HG02623 (cell line): ENCODE measurements around the gene ADGRV1.
"Not testable (repeated sequence)": the region's sequence is repeated elsewhere in the genome, so short reads cannot be mapped to it uniquely, and the experiment has no call there.

Experiments used
- ATAC-seq: cut with Tn5 transposase; IDR thresholded peaks from one replicate; pipeline ENCODE4 v1.9.1; 2021; ENCODE audit warnings: moderate library complexity; ENCODE audit not compliant: unreplicated experiment

Gene ADGRV1

DNA sequence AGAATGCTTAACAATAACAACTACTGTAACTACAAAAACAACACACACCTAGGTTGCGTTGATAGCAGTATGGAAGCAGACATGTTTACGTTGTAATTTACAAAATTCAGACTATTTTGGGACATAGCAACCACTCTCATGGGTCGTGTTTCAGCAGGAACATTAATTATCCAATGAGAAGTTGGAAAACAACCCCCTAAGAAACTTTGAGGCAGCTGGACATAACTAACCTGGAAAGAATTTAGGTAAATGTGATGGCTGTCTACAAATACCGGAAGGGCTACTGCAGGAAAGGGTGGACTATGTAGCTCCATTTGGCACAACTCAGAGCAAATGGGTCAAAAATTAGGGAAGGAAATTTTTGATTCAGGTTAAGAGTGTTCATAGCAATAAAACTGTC, 409.3 kb downstream of the ADGRV1 start:
- no peak for ATAC-seq

DNA sequence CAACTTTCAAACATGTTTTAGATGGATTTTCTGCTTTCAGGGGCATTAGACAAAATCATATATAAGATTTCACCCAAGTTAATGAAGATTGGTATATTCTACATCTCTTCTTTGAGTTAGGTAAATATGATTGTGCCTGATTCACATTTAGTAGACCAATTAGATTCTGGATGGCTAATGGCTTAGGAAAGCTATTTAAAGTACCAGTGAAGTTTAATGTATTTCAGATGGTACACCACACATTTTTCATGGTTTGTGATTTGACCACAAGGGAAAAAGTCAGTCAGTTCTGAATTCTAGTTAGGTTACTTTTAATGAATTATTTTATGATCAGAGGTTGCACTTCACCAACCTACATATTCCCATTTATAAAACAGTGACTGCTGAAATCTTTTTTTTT, 409.7 kb downstream of the ADGRV1 start:
- no peak for ATAC-seq

DNA sequence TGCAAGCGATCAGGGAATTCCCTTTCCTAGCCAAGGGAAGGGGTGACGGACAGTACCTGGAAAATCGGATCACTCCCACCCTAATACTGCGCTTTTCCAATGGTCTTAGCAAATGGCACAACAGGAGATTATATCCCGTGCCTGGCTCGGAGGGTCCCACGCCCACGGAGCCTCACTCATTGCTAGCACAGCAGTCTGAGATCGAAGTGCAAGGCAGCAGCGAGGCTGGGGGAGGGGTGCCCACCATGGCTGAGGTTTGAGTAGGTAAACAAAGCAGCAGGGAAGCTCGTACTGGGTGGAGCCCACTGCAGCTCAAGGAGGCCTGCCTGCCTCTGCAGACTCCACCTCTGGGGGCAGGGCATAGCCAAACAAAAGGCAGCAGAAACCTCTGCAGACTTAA, 411.3 kb downstream of the ADGRV1 start:
- not testable (repeated sequence) for ATAC-seq

DNA sequence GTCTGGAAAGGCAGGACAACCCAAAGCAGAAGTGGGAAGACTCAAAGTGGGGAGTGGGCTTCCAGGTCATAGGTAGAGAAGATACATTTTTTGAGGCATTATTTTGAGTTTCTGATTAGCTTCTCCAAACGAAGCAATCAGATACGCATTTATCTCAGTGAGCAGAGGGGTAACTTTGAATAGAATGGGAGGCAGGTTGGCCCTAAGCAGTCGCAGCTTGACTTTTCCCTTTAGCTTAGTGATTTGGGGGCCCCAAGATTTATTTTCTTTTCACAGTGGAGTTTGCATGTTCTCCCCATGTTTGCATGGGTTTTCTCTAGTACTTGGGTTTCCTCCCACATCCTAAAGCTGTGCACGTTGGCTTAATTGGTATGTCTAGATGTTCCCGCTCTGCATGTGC, 422.6 kb downstream of the ADGRV1 start:
- ATAC-seq, result no peak

DNA sequence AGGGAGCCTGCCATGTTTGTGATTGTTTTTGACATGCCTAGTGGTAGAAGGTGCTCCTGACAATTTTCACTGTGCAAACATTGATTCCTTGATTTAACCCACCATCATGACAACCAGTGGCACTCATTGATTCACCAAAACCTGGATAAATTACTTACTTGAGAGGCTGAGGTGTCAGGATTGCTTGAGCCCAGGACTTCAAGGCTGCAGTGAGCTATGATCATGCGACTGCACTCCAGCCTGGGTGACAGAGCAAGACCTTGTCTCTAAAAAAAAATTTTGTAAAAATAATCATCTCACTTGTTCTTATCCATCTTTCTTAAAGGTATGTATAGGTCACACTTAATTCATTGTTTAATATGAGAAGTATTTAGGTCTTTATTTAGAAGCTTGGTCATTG, 423.2 kb downstream of the ADGRV1 start:
- no peak for ATAC-seq

DNA sequence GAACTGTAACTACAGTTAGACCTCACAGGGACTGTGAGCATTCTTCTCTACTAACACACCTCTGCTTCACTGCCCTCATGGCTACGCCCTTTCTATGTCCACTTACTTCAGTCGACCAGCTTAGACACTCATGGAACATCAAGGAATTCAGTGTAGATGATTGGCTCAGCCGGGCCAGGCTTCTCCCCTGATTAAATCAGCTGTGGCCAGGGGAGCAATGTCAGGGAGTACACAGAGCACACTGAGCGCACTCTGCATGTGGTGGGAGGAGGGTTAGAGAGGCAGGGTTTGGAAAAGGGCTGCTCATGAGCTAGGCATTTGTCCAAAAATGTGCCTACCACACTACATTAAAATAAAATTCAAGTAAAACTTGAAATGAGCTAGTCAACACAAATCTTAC, 424.0 kb downstream of the ADGRV1 start:
- no peak for ATAC-seq

DNA sequence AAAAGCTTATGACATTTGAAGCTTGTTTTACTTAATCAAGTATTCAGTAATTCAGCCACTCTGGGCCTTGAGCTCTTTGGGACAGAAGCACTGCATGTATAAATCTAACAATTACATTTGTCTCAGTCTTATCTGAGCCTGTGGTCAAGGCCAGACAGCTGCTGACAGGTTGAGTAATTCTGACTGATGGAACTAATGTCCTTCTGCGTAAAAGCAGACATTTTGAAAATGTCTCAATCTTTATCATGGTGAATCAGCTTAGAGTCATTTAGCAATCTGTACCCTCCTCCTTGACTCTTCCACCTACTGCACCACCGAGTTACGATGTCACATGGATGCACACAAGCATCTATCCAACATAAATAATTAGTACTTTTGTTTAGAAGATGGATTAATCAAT, 424.6 kb downstream of the ADGRV1 start:
- ATAC-seq, result no peak

DNA sequence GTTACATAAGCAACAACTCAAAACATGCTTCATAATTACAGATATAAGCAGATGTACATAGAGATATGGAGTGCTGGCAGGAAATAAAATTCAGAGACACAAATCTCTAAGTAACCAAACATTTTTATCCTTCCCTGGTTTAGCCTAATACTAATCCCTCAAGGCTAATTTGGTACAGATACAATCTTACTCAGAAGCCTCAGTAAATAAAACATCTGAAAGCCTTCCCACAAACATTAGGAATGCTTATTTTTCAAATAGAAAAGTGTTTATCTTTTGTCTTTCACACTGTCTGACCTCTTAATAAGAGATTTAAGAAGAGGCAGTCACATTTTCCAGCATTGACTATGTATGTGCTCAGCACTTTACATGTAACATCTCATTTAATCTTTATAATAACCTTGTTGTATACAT, 425.1 kb downstream of the ADGRV1 start:
- ATAC-seq, result no peak

DNA sequence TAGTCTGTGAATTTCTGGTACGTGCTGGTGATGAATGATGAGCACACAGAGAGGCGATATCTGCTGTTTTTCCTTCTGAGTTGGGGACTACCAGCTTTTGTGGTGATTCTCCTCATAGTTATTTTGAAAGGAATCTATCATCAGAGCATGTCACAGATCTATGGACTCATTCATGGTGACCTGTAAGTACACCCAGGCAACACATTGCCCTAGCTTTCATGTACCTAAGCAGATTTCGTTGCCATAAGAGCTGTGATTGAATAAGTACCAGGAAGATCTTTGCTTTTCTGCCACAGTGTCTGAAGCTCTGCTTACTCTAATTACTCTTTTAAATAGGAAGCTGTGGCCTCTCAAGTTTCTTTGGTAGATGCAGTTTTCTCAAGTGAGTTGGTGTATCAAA, 426.7 kb downstream of the ADGRV1 start:
- no peak for ATAC-seq

DNA sequence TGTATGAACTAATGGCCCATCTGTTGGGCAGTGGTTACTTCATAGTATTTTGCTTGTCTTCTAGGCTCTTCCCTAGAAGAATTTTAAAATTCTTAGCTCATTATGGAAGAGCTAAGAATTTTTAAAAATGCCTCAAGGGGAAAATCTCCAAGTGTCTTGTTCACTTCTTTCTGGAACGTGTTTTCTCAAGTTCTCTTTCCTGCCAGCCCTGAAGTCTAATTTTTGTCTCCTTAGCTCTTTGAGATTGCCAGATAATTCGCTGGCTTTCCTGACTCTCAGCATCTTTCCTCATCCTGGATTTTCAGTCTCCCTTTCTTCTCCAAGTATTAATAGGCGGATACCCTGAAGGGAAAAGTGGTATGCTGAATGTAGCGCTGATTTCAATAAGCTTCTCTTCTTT, 429.1 kb downstream of the ADGRV1 start:
- ATAC-seq, result no peak

DNA sequence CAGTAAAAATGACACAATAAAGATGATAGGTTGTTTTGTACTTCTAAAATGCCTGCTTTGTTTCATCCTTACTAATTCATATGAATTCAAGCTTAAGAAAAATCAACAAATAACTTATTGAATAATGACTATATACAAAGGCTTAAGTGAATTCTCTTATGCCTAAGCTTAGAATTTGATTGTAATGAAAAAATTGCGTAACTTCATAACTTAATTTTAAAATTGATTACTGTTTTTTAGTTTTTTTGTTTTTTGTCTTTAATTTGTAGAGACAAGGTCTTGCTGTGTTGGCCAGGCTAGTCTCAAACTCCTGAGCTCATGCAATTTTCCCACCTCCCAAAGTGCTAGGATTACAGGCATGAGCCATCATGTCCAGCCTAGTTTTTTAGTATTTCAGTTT, 432.6 kb downstream of the ADGRV1 start:
- no peak for ATAC-seq

DNA sequence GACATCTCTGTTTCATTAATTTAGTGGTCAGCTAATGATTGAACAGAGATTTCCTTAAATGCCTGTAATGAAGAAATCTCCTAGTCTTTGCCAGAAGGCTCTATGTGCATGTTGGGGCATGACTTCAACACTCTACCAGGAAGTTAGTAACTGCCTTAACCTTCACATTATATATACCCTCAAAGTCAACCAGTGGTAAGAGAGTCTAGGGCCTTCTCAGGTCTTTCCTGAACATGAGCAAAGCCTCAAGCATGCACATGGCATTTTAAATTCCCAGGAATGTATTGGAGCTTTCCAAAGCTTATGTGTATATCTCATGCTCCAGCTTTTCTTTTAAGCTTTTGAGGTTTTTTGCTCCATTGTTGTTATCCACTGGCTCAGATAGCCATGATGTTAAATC, 436.2 kb downstream of the ADGRV1 start:
- no peak for ATAC-seq

DNA sequence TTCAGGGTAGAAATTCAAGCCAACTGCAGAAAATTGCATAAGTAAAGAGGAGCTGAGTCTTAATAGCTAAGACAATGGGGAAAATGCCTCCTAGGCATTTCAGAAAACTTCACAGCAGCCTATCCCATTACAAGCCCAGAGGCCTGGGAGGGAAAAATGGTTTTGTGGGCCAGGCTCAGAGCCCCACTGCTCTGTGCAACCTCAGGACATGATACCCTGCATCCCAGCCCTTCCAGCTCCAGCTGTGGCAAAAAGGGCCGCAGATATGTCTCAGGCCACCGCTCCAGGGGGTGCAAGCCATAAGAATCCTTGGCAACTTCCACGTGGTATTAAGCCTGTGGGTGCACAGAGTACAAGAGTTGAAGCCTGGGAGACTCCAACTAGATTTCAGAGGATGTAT, 437.5 kb downstream of the ADGRV1 start:
- ATAC-seq, result no peak

DNA sequence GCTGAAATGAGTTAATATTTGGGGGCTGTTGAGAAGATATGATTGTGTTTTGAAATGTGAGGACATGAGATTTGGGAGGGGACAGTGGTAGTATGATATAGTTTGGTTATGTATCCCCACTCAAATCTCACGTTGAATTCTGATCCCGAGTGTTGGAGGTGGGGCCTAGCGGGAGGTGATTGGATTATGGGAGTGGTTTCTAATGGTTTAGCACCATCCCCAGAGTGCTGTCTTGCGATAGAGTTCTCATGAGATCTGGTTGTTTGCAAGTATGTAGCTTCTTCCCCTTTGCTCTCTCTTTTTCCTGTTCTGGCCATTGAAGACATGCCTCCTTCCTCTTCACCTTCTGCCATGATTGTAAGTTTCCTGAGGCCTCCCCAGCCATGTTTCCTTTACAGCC, 438.5 kb downstream of the ADGRV1 start:
- no peak for ATAC-seq

DNA sequence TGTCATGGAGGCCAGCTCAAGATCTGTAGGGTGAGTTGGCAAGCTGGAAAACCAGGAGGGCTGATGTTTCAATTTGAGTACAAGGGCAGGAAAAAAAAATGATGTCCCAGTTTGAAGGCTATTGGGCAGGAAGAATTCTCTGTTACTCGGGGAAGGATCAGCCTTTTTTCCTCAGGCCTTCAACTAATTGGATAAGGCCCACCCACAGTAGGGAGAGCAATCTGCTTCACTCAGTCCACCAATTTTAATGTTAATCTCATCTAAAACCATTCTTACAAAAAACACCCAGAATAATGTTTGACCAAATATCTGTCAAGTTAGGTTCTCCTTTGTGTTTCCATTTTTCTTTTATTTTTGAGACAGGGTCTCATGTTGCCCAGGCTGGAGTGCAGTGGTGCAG, 442.1 kb downstream of the ADGRV1 start:
- no peak for ATAC-seq

DNA sequence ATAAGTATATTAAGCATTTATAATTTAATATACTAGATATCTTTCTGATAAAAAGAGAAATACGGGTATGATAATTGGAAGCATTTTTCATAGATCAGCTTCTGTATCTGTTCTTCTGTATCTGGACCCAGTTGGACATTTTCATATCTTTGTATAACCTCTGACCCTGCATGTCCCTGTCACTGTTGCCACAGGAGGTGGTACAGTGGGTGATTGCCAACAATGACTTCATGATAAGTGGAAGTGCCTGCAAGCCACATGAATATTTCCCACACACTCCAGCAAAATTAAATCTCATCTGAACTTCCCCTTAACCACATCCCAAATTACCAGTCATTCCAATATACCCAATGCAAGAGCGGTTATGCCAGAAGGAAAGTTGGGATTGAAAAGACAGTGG, 448.1 kb downstream of the ADGRV1 start:
- no peak for ATAC-seq

DNA sequence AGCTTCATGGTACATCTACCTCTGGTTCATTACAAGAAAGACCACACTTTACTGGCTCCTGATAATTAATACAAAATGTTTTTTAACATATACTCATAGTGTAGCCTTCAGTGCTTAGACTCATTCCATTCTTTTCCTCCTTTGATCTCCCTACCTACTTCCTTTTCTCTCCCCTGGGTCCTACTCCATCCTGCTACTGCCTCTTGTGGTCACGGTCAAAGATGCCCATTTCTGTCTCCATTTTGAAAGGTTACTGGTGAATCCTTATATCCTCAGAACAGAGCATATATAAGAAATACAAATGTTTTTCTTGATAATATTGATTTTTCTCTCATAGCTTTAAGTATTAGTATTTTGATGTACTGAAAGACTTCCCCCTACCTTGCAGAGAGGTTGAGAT, 448.7 kb downstream of the ADGRV1 start:
- ATAC-seq, result no peak

DNA sequence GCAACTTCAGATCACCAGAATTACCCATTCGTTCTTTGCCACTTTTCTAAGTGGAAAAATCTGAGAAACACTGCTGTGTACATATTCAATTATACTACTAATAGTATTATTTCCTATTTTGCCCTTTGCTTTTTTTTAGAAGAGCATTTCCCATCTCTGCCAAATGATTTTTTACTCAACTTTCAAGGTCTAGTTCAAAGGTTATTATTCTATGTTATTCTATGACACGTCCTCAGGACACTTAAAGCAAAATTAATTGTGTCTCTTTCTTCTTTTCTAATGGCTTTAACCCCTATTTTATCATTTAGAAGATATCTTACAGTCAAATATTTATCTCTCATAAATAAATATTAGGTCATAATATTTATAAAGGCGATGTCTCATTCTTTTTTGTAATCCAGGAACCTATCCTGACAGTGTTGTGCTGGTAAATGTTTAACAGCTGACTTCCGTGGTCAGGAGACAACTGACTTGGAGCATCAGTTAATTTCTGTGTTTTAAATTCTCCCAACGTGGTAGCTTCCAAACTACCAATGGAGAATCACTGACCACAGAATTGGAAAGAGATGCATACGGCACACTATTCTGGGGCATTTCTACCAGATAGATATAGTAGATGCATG, 449.3 kb downstream of the ADGRV1 start:
- no peak for ATAC-seq

DNA sequence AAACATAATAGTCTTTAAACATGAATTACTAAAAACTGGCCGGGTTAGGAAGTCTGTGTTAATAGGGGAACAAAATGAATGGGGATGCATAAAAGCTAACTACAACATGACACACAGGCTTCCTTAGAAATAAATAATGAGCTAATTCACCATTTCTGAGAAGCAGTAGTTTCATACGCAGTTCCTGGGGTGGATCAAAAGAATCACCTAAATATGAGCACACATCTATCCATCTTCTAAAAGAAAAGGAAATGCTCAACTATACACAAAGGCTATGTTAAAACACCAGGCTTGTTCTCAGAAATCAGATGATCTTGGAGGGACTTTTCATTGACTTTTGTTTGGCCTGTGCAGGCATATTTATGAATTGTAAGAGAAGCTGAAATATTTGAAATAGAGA, 451.5 kb downstream of the ADGRV1 start:
- ATAC-seq, result no peak

DNA sequence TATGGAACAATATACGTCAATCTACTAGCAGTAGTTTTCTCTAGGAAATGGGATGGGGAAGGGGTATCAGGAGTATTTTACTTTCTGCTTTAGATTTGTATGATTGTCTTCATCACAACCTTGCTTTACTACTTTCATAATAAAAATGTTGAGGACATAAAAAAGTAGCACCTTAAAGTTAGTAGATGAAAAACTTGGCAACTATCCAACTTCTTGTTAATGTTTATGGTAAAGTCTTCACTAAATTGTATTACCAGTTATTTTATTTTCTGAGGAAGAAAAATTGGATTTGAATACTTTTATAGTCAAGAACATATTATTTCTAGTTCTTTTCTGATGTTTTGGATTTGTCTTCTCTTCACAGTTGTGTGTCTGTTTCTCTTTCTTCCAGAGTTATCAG, 452.4 kb downstream of the ADGRV1 start:
- ATAC-seq, result no peak

DNA sequence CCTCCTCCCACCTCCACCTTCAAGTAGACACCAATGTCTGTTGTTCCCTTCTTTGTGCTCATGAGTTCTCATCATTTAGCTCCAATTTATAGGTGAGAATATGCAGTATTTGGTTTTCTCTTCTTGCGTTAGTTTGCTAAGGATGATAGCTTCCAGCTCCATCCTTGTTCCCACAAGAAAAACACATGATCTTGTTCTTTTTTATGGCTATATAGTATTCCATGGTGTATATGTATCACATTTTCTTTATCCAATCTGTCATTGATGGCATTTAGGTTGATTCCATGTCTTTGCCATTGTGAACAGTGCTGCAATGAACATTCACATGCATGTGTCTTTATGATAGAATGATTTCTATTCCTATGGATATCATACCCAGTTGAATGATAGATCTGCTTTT, 454.3 kb downstream of the ADGRV1 start:
- ATAC-seq, result not testable (repeated sequence)

DNA sequence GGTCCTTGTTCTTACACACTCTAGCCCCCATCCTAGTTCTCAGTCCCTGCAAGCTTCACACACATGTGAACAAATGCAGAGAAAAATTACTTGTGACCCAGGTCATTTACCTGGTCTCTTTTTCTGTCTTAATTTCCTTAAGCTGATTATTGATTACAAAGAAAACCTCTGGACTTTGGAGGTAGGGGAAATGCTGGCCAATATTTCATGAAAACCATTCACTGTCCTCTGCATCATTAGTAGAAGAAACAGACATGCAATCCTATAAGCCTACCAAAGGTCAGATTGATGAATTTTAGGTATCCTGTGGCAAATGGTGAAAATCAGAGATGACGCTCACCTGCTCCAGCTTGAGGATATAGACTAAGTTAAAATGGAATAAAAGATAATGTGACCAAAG, 457.7 kb downstream of the ADGRV1 start:
- ATAC-seq, result no peak

DNA sequence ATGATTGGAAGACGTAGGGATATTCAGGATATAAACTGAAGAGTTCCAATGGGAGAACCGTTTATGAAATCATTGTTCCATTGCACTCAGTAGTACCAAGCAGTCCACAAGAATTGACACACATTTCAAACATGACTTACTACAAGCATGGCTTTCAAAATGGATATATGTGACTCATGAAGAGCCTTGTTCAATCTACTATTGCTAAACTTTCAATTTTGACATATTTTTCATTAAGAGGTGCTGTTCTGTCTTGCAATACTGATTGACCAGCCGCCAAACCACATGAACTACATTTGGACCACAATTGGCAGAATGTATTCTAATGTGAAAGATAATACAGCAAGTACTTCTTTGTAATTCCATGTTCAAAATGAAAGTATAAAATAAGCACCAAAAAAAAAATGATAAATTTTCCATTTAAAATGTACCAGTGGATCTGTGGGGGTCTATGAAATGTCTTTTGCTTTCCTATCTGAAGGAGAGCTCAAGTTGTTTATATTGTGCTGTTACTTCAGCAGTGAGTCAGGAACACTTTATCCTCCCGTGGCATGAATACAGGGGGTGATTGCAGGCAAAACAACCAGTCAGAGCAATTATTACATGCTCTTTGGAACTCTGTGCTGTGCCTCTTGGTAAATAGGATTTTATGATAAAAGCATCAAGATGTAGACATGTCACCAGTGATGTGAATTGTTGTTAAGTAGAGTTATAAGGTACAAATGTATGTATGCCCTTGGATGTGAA, 458.5 kb downstream of the ADGRV1 start:
- ATAC-seq, result no peak
